ENCODE results near the gene GALNT15.

GRCh38 chr3:16130066-16130465 lies 44.4 kb upstream of the GALNT15 start:
- no peak for TF ChIP-seq CTCF (conservative IDR thresholded peaks at IDR 0.05)
- no peak for TF ChIP-seq EZH2 (IDR thresholded peaks at IDR 0.05; ENCODE audit: low read depth)
